GM21381 (cell line): ENCODE results near the gene ABCA13.

ENCODE experiments used
- ATAC-seq: cut with Tn5 transposase; IDR thresholded peaks from one replicate; pipeline ENCODE4 v1.9.1; 2021; ENCODE audit warnings: mild to moderate bottlenecking, moderate library complexity; ENCODE audit not compliant: unreplicated experiment

ABCA13 gene

DNA sequence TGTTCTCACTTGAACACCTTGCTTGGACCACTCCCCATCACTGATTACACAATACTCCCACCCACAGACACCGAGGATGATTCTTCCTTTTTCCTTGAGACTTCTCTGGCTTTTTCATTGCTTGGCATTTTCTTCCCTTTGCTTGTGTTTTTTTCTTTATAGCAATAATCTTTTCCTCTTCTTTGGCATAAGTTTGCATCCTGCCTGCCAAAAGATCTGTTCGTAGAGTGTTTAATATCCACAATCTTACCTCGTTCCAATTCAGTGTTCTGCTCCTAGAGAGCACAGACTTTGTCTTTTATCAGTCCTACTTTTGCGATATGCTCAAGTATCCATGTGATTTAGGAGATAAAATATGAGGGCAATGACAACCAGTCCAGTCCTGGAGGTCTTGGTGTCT is 449.8 kb downstream of the ABCA13 start:
- no peak for ATAC-seq

DNA sequence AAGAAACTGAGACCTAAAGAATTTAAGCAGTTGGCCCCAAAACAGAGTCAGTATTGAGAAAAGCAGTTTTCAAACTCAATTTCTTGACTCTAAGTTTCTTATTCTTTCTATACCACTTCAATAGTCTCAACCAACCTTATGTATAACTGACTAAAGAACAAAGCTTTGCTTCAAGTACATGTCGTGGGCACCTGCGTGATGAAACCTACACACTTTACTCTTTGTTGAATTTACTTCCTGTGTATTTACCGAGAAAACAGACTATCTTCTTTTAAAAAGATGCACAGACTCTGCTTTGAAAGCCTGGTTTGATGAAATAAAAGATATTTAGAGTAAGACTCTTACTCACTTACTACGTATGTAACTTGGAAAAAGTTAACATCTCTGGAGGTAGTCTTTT is 455.9 kb downstream of the ABCA13 start:
- no peak for ATAC-seq

DNA sequence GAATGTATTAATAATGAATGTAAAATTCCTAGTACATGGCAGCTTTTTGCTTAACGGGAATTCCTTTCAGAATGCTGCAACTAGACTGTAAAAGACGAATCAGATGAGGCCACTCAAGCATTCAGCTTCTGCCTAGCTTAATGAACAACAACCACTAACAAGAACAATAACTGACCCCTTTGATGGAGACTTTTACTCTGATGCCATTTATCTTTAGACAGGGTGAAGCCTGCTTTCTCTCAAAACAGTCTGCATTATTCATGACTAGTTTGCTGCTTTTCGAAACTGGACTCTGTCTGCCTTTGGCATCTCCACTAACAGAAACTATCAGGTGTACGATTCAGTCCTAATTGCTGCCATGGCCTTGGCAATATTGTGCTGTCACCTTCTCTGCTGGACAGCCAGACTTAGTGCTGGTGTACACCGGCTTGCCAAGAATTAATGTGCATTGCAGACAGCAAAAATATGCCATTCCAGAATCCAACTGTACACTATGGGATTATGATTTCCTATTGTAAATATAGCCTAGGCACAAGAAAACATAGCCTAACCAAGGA is 457.6 kb downstream of the ABCA13 start:
- no peak for ATAC-seq

DNA sequence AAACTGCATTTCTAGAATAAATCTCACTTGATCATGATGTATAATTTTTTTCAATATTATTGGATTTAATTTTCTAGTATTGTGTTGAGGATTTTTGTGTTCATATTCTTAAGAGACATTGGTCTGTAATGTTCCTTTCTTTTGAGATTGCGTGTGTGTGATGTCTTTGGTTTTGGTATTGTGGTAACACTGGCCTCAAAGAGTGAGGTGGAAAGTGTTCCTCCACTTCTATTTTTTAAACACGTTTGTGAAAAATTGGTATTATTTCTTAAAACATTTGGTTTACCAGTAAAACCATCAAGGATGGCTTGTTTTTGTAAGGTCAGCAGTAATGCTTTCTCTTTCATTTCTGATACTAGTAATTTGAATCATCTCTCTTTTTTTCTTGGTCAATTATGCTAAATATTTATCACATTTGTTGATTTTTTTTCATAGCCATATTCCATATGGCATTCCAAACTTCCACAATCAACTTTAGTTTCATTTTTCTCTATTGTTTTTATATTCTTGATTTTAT is 462.9 kb downstream of the ABCA13 start:
- no peak for ATAC-seq

DNA sequence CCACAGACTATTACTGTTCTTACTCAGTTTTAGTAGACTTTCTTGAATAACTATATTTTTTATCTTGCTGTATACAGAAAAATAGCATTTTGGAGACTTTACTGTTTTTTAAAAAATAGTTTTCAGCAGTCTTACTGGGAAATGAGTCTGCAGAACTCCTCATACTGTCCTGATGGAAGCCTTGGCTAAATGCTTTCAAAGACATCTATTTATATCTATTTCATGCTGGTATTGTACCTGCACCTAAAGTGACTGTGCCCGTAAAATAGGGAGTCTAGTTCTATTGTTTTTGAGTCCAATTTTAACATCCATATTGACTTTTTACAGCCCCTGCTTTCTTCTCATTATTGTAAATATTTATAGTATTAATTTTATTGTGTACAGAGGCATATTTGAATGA is 464.5 kb downstream of the ABCA13 start:
- ATAC-seq: no peak

DNA sequence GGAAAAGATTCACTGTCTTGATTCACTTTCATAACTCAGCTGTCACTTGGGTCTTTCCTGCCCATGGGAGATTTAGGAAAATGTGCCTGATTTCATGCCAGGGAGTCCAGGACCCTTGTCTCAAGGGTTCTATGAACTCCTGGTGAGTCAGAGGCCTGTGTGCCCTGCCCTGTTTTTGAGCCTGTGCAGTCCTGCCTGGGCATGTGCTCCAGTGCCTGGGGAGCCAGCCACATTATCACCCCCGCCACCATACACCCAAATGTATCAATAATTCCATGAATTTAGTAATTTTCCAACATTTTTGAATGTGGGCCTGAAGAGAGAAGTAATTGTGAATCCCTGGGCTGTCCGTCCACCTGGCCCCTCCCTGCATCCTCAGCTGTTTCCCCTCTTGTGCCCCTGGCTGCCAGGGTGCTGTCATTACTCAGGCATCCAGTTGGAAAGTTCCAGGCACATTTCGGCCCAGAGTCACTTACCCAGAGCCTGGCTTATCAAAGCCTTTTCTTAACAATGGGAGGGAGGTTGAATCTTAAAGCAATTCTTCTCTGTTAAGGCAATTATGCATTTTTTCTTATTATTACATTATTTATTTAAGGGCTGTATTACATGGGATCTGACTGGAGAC is 465.2 kb downstream of the ABCA13 start:
- no peak for ATAC-seq

DNA sequence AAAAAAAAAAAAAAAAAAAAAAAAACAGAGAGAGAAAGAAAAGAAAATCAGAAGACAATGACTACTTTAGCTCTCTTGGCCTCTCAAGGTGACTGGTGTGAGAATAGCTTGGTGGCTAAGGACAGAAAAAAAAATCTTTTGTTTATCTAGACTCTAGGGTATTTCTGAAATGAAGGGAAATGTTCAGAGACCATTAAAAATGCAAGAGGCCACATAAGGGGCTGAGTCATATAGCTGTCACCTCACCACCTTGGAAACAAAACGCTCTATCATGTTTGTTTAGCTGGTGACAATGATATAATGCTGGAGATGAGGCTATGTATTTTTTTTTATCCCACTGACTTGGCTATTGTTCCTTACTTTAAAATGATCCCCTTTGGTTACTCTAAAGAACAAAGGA is 466.1 kb downstream of the ABCA13 start:
- ATAC-seq: no peak

DNA sequence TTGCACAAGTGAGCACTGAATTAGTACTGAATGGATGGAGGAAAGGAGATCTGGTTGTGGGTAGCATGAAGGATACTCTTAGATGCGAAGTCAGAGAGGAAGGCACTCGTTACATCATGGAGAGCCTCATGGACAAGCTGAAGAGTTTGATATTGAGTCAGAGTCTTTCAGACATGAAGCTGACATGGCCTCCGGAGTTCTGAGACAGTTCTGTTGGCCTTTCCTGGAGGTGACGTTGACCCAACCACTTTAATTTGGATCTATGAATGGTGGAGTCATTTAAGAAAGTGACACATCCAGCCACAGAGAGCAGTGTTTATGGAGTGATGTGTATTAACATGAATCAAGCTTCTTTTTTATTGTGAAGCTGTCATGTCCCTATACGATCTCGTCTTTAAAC is 466.8 kb downstream of the ABCA13 start:
- no peak for ATAC-seq

DNA sequence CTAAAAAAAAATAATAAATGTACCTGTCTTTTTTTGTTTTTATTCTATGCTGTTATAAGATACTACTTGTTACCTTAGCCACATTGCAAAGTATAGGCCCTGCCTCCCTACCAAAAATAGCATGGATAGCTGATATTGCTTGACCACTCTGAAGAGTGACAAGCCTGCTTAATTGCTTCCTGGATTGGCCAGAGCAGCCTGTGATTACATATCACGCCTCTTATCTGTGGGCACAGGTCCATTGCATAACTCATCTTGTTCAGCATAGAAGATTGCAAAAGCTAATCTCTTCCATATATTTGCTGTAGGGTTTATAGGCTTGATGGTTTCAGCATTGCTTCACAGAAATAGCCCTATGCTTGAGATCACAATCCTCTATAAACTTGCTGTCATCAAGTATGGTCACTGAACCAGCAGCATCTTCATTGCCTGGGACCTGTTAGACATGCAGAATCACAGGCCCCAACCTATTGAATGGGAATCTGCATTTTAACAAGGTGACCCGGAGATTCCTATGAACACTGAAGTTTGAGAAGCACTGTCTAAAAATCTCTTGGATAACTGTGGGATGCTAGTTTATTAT is 472.3 kb downstream of the ABCA13 start:
- no peak for ATAC-seq

DNA sequence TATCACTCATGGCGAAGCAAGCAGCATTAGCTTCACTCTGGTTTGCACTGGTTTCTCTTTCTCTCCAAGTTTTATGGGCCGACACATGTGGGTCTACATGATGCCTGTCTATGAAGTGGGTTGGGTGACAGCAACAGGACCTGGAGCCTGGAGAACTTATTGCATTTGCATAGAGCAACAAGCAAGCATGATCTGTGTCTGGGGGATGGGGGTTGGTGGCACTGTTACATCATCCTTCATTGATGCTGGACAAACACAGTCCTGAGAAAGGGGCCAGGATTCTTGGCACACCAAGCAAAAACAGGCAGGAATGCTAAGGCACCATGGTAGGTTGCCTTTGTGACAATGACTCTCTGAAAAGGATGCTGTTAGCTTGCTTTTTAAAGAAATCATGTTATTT is 486.9 kb downstream of the ABCA13 start:
- ATAC-seq: no peak

DNA sequence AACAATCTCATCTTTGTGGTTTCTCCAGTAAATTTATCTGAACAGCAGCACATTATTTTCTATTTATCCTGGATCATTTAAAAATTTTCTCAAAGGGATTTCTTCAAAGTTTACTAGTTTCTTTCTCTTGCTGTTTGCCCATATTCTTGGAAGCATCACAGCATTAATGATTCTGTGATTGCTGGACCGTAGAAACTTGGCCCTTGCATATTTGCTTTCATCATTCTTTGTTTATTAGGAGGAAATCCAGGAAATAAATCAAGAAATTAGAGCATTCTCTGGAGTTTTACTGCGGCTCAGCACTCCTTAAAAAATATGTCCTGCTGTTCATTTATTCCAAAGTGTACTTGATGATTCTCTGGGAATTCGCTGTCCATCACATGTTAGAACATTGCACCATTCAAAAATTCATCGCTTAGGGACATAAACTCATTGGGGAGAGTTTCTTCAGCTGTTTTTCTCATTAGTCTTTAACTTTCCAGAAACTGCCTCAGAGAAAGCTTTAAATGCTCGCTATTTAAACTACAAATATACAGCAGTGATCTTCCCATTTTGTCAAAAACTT is 489.1 kb downstream of the ABCA13 start:
- ATAC-seq: no peak

DNA sequence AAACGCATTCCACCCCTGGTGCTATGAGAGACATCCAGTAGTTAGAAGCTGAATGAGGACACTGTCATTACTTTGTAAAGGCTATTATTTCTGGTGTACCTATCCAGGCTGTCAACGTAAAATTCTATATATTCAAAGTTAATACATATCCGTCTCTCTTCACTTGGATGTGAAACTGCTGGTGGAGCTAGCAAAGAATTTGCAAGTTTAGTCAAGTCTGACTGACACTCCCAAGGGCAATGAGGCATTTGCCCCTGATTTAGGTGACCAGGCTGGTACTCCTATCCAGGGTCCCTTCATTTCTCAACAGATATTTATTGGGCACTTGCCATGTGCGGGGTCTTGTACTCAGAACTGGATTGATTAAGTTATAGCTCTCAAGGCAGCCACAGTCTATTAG is 493.0 kb downstream of the ABCA13 start:
- no peak for ATAC-seq

DNA sequence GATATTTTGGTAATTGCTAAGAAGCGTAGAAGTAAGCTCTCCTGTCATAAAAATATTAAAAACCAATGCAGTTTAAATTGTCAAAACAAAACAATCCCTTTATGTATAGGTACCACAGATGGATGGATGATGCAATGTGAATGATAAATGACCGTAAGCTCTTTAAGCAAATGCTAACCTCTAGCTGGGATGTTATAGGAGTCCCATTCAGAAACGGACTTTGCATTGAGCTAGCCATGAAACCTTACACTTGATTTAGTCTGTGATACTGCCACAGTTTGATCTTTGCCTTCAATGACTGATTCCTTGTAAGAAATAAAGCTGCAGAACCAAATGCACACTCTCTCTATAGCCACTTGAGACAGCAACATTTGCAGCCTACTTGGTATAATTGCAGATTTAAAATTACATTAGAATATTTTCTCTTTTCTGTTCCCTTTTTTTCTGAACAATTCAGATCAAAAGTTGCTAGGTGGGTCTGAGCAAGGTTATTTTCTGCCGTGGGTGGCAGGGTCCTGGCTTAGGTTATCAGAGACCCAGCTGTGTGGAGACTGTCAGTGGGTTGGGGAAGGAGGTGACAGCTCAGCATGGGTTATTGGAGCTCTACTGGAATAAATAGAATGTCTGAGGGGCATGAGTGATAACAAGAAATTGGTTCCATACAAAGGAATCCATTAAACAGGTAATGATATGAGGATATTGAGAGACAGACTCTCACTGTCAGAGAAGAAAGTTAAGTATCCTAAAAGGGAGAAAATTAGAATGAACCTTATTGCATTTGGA is 494.3 kb downstream of the ABCA13 start:
- ATAC-seq: no peak

DNA sequence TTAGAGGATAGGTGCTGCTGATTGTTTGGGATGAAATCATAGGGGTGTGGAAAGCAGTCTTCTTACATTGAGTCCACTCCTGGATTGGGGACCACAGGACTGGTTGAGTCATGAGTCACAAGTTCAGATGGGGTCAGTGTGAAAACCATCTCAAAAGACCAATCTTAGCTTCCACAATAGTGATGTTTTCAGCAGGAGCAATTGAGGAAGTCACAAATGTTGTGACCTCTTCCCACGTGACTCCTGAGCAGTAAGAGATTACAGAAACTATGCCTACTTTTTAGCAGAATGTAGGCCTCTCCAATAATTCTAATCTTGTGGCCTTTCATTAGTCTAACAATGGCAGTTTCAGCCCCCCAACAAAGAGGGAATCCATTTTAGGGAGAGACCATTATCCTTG is 496.1 kb downstream of the ABCA13 start:
- no peak for ATAC-seq

DNA sequence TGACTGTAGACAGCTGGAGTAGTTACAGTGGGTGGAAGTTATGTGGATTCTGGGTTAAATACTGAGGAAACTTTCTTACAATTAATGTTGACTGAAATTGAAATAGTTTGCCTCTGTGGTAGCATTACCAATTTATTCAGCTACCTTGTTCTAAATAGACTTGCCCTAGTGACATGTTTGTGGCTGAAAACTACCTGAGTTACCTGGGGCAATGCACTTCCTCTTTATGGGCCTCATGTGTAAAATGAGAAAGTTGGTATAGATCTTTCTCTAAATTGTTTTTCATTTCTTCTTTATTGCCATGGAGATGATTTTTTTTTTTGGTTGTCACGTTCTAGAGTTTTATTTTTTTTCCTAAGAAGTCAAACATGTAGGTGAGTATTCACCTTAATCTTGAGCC is 500.4 kb downstream of the ABCA13 start:
- ATAC-seq: no peak

DNA sequence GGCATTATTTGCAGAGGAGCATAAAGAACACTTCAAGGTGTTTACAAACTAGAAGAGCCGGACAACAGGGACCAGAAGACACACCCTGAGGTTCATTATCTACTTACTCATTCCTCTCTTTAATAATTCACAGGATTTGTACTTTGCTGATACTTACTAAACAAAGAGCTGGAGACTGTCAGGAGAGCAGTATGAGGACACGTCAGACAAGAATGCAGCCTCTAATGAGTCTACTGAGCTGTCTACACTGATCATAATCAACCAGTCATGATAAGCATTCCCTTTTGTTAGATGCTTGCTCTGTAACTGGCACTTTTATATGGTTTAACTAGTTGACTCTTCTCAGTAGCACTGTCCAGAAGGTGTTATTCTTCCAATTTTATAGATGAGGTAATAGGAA is 509.7 kb downstream of the ABCA13 start:
- ATAC-seq: no peak

DNA sequence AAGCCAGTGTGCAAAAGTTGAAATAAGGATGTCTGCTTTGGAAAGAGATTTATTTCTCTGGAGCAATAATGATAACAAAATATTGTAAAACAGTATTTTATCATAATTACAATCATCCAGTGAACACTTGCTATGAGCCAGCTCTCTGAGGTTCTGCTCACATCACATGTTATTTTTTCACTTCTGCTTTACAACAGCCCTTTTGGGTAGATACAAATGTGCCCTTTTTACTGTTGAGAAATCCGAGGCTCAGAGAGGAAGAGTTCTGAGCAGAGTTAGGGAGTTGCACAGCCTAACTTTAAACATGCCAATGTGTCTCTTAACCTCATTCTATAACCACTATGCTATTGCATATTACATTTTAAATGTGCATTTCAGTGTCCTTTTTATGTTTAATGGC is 520.5 kb downstream of the ABCA13 start:
- no peak for ATAC-seq
